Body of pancreas (tissue), 4 donors: ENCODE data around the gene PISD.

Experiments used
- CTCF ChIP-seq, 7 experiments: fragments of 450-650 bp in 4 of 7; fragments of 200-600 bp in 3 of 7; sonication (generic) in 3 of 7; IDR thresholded peaks; one replicate each; pipeline ENCODE4 v1.5.1; 2016 to 2019; ENCODE audit warnings: antibody characterized with exemption in 7 of 7
- POLR2A ChIP-seq, 3 donors: fragments of 450-650 bp; IDR thresholded peaks; one replicate each; pipeline ENCODE4 v1.6.1; 2016; ENCODE audit warnings: antibody characterized with exemption in 3 of 3, mild to moderate bottlenecking in 2 of 3

GRCh38 chr22:31682751-31683150 is 20.7 kb upstream of the PISD start:
- TF ChIP-seq CTCF (IDR thresholded peaks at IDR 0.05) = no peak
- no peak for TF ChIP-seq POLR2A (IDR thresholded peaks at IDR 0.05)
